ENCODE results near the gene NEDD8.

Gene NEDD8

DNA sequence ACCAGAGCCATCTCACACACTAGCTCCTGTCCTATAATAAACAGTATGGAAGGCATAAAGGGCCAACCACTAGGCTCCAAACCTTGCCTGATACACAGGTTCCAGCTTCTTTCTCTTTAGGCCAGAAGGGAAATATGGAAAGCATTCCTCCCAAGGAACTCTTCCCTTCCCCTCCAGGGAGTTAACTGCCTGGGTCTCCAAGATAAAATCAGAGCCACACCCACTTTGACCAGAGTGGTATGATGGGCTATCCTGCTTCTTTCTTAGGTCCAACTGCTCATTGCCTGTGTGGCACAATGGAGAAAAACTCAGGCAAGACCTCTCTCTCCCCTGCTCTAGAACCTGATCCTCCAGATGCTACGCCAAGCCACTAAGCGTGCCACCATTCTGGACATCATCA is 24.5 kb downstream of the NEDD8 start:
- TF ChIP-seq ZBTB7A (IDR thresholded peaks at IDR 0.05; ENCODE audit: low read depth) (no peak), CREB1 (IDR thresholded peaks at IDR 0.05; ENCODE audit: low read depth) (no peak), CEBPB (IDR thresholded peaks at IDR 0.05) (no peak), TCF12 (IDR thresholded peaks at IDR 0.05; ENCODE audit: low read depth) (no peak), TAF1 (IDR thresholded peaks at IDR 0.05; ENCODE audit: low read depth) (no peak), NFIC (IDR thresholded peaks at IDR 0.05) (no peak), FOXM1 (IDR thresholded peaks at IDR 0.05; ENCODE audit: borderline replicate concordance, low read depth) (no peak), RAD21 (IDR thresholded peaks at IDR 0.05; ENCODE audit: low read depth) (no peak), YY1 (IDR thresholded peaks at IDR 0.05; ENCODE audit: low read depth) (no peak), REST (IDR thresholded peaks at IDR 0.05; ENCODE audit: low read depth) (no peak), TEAD4 (IDR thresholded peaks at IDR 0.05) (no peak)
- TF ChIP-seq, protein P1, sequence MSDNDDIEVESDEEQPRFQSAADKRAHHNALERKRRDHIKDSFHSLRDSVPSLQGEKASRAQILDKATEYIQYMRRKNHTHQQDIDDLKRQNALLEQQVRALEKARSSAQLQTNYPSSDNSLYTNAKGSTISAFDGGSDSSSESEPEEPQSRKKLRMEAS (IDR thresholded peaks at IDR 0.05), result no peak
- TF ChIP-seq, protein P2, sequence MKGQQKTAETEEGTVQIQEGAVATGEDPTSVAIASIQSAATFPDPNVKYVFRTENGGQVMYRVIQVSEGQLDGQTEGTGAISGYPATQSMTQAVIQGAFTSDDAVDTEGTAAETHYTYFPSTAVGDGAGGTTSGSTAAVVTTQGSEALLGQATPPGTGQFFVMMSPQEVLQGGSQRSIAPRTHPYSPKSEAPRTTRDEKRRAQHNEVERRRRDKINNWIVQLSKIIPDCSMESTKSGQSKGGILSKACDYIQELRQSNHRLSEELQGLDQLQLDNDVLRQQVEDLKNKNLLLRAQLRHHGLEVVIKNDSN (IDR thresholded peaks at IDR 0.05), result no peak

DNA sequence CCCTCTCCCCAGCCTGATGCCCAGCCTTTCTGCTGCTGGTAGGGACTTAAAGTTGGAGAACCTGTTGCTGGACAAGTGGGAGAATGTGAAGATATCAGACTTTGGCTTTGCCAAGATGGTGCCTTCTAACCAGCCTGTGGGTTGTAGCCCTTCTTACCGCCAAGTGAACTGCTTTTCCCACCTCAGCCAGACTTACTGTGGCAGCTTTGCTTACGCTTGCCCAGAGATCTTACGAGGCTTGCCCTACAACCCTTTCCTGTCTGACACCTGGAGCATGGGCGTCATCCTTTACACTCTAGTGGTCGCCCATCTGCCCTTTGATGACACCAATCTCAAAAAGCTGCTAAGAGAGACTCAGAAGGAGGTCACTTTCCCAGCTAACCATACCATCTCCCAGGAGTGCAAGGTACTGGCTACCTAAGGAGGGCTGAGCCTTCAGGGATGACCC is 25.0 kb downstream of the NEDD8 start:
- no peak for TF ChIP-seq ZBTB7A (IDR thresholded peaks at IDR 0.05; ENCODE audit: low read depth)

DNA sequence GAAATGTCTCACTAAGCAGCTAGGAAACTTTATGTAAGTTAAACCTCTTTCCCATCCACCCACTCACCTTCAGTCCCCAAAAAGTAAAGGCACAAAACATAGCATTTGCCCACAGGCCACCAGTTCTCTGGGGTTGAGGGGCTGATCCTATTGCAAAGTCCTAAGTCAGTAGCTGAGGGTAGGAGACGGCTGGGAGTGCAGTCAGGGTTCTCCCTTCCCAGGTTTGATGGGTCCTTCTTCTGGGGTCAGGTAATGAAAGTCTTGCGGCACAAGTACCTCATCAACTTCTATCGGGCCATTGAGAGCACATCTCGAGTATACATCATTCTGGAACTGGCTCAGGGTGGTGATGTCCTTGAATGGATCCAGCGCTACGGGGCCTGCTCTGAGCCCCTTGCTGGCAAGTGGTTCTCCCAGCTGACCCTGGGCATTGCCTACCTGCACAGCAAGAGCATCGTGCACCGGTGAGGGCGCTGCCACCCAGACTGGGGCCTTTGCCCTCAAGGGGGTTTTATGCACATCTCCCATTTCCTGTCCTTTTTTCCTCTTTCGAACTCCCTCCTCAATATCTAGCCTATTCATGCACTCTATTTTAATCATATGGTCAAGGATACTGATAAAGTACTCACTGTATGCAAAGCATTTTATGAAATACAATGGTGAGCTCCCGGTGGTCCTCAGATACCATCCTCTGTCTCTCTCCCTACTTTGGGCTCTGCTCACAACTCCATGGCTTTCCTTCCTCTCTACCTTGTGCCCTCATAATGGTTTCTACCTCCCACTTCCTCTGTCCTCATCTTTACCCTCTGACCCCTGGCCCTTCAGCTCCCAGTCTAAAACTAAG is 25.7 kb downstream of the NEDD8 start:
- no peak for TF ChIP-seq EGR1 (IDR thresholded peaks at IDR 0.05)
- no peak for TF ChIP-seq TAF1 (IDR thresholded peaks at IDR 0.05; ENCODE audit: low read depth)
- TF ChIP-seq EP300 (IDR thresholded peaks at IDR 0.05; ENCODE audit: borderline replicate concordance), result no peak
- no peak for TF ChIP-seq ZBTB7A (IDR thresholded peaks at IDR 0.05; ENCODE audit: low read depth)
- TF ChIP-seq, protein P1 (IDR thresholded peaks at IDR 0.05), result no peak
- no peak for TF ChIP-seq FOXM1 (IDR thresholded peaks at IDR 0.05; ENCODE audit: borderline replicate concordance, low read depth)
- no peak for TF ChIP-seq NFIC (IDR thresholded peaks at IDR 0.05)
- no peak for TF ChIP-seq CREB1 (IDR thresholded peaks at IDR 0.05; ENCODE audit: low read depth)
- TF ChIP-seq TEAD4 (IDR thresholded peaks at IDR 0.05), result no peak
- no peak for TF ChIP-seq REST (IDR thresholded peaks at IDR 0.05; ENCODE audit: low read depth)
- no peak for TF ChIP-seq CEBPB (IDR thresholded peaks at IDR 0.05)
- no peak for TF ChIP-seq RAD21 (IDR thresholded peaks at IDR 0.05; ENCODE audit: low read depth)
- TF ChIP-seq, protein P2 (IDR thresholded peaks at IDR 0.05), result no peak
- no peak for TF ChIP-seq YY1 (IDR thresholded peaks at IDR 0.05; ENCODE audit: low read depth)
- TF ChIP-seq TCF12 (IDR thresholded peaks at IDR 0.05; ENCODE audit: low read depth), result no peak

- TF ChIP-seq YY1 (IDR thresholded peaks at IDR 0.05; ENCODE audit: low read depth) (no peak), EGR1 (IDR thresholded peaks at IDR 0.05) (no peak), TAF1 (IDR thresholded peaks at IDR 0.05; ENCODE audit: low read depth) (no peak), NFIC (IDR thresholded peaks at IDR 0.05) (no peak), REST (IDR thresholded peaks at IDR 0.05; ENCODE audit: low read depth) (no peak), TEAD4 (IDR thresholded peaks at IDR 0.05) (no peak), CEBPB (IDR thresholded peaks at IDR 0.05) (no peak), EP300 (IDR thresholded peaks at IDR 0.05; ENCODE audit: borderline replicate concordance) (no peak), RAD21 (IDR thresholded peaks at IDR 0.05; ENCODE audit: low read depth) (no peak), CREB1 (IDR thresholded peaks at IDR 0.05; ENCODE audit: low read depth) (no peak), ZBTB7A (IDR thresholded peaks at IDR 0.05; ENCODE audit: low read depth) (no peak), FOXM1 (IDR thresholded peaks at IDR 0.05; ENCODE audit: borderline replicate concordance, low read depth) (no peak), TCF12 (IDR thresholded peaks at IDR 0.05; ENCODE audit: low read depth) (no peak)
- TF ChIP-seq, protein P2 (IDR thresholded peaks at IDR 0.05), result no peak
- TF ChIP-seq, protein P1 (IDR thresholded peaks at IDR 0.05), result no peak
These were observed 27.7 kb downstream of the NEDD8 start for GRCh38 chr14:24204163-24205146.

Measured in Ishikawa (cell line).